Measurements from ENCODE around the gene PRTN3. TPM values are rescaled to one million over a fixed set of nuclear protein-coding genes. Genes with fewer than 3 reads are reported as not detected.

The PRTN3 gene
- total and polyA plus RNA-seq, 2 of the 4 experiments (the other 2 are of a cell fraction) = not detected

GRCh38 chr19:858868-859843 lies 18.4 kb downstream of the PRTN3 start, which contains the start of gene CFD:
Gene CFD (plus strand): TSS chr19:859664. CDS start chr19:859690, 26 bp downstream.
- Histone ChIP-seq H3K14ac (replicated peaks; ENCODE audit: low read depth, low read length) (no peak within 1 kb of the TSS), H2BK15ac (ENCODE audit: low read depth, low read length) (no peak within 1 kb of the TSS), H4K20me1 (ENCODE audit: insufficient read depth, low read length) (no peaks in the 10 kb centered on the region; the same call in 1 of the 2 replicates), H3K27ac (ENCODE audit: insufficient read depth, low read length) (no peak within 1 kb of the TSS), H4K91ac (ENCODE audit: insufficient read depth, low read depth, low read length) (no peak within 1 kb of the TSS), H2BK20ac (ENCODE audit: low read depth, low read length) (no peak within 1 kb of the TSS), H2BK120ac (ENCODE audit: low read depth, low read length) (no peak within 1 kb of the TSS), H3K18ac (ENCODE audit: low read depth, low read length) (no peak within 1 kb of the TSS; the same call in 1 of the 2 replicates), H3K4me2 (ENCODE audit: low read depth, low read length) (no peak within 1 kb of the TSS), H3K9me3 (ENCODE audit: control insufficient read depth, insufficient read depth, low read length) (no peaks in the 10 kb centered on the region), H2AFZ (replicated peaks; ENCODE audit: low read length, poor library complexity) (peak within 1 kb of the TSS; percentile 89), H4K8ac (ENCODE audit: low read depth in 2 of 2, low read length in 2 of 2) (no peak within 1 kb of the TSS), H3K9ac (ENCODE audit: low read depth, low read length) (no peak within 1 kb of the TSS), H3K79me1 (ENCODE audit: low read depth in 1 of 2, low read length in 2 of 2) (no peaks in the 10 kb centered on the region), H2AK9ac (replicated peaks; ENCODE audit: low read depth, low read length, poor library complexity) (peak within 1 kb of the TSS; percentile 78), H3K4me3 (ENCODE audit: insufficient read depth, low read depth, low read length) (peak within 1 kb of the TSS; percentile 59), H3K4ac (ENCODE audit: low read depth, low read length) (no peak within 1 kb of the TSS), H3K27me3 (ENCODE audit: control insufficient read depth, insufficient read depth, low read length) (no peaks in the 10 kb centered on the region), H3K23ac (ENCODE audit: low read depth, low read length) (peak within 1 kb of the TSS; percentile 59; the same call in 1 of the 2 replicates), H4K5ac (ENCODE audit: low read depth, low read length) (no peak within 1 kb of the TSS), H3K9me1 (ENCODE audit: insufficient read depth, low read length) (no peaks in the 10 kb centered on the region), H3K4me1 (ENCODE audit: control insufficient read depth, insufficient read depth, low read length) (peaks cover 3% of the 10 kb centered on the region; the same call in 1 of the 2 replicates), H3K56ac (ENCODE audit: extremely low read depth, insufficient read depth, low read length) (no peak within 1 kb of the TSS), H2BK5ac (ENCODE audit: low read depth, low read length, poor library complexity, severe bottlenecking) (no peak within 1 kb of the TSS), H3K36me3 (ENCODE audit: control insufficient read depth, insufficient read depth, low read length) (no peaks in the 10 kb centered on the region), H2AK5ac (ENCODE audit: low read depth, low read length) (no peak within 1 kb of the TSS)
- ATAC-seq (ENCODE audit: low read depth) (no peak), DNase-seq (no peak)
- intact Hi-C loops (cut with micrococcal nuclease) (loop anchor here (5.0 kb wide), 1 partner anchor 87 kb away; no protein-coding TSS in a partner anchor), in situ Hi-C loops (cut with MboI; ENCODE audit: low sequenced_read_pairs) (loop anchor here (5.0 kb wide), 1 partner anchor 138 kb away; no protein-coding TSS in a partner anchor), dilution Hi-C loops (cut with HindIII; ENCODE audit: low sequenced_read_pairs, unreplicated experiment) (no loop called here)
- ChIA-PET CTCF (no interaction called here), POLR2A (ENCODE audit: unreplicated experiment) (no interaction called here)
- TF ChIP-seq CHD1 (IDR thresholded peaks at IDR 0.05; ENCODE audit: low read depth, low read length) = no peak
- peak; percentile 23; the same call in 1 of the 2 replicates for TF ChIP-seq CEBPB (IDR thresholded peaks at IDR 0.05; ENCODE audit: low read depth, low read length)
- TF ChIP-seq MXI1 (IDR thresholded peaks at IDR 0.05; ENCODE audit: borderline replicate concordance, low read depth, low read length) = no peak
- TF ChIP-seq POLR2A (IDR thresholded peaks at IDR 0.05; ENCODE audit: low read depth, low read length) = no peak
- no peak for TF ChIP-seq FOS (IDR thresholded peaks at IDR 0.05; ENCODE audit: low read depth, low read length)
- TF ChIP-seq ELK1 (IDR thresholded peaks at IDR 0.05; ENCODE audit: borderline replicate concordance, low read depth, low read length) = no peak
- BruUV-seq (replicated peaks) = no TSS peak
- 60% methylated on average over 1 of the region's 24 CpGs; no CpG with 5 or more reads in 1 of the 2 experiments for WGBS, 2 experiments (ENCODE audit: extremely low coverage in 2 of 2, insufficient read length in 1 of 2)
